Measurements from ENCODE around the gene HSD11B1. TPM values are rescaled to one million over a fixed set of nuclear protein-coding genes. Genes with fewer than 3 reads are reported as not detected.

HSD11B1 gene
- total RNA-seq, 6 experiments from 2014 or later: 281 to 749 (median 512) TPM

- WGBS (ENCODE audit: insufficient coverage, low coverage, low lambda C conversion rate, missing lambda C conversion rate): 6% methylated on average over 24 of the region's 34 CpGs
- peak; percentile 84 for TF ChIP-seq POLR2A (IDR thresholded peaks at IDR 0.05)
- no peak for TF ChIP-seq CTCF (IDR thresholded peaks at IDR 0.05)
- H3K4me3 ChIP-seq: peak overlapping the region; percentile 51 to 86 (median 75)
- intact Hi-C loops (cut with DNase I): no loop called here
- H3K27ac ChIP-seq: peak overlapping the region; percentile 25 to 81 (median 66)
- H3K27me3 ChIP-seq: no peaks in the 10 kb centered on the region
- ATAC-seq (peak; percentile 10 to 34 (median 26)), DNase-seq (peak in 1 of 3 donors; percentile 62)
- H3K9me3 ChIP-seq: no peaks in the 10 kb centered on the region
- H3K4me1 ChIP-seq: peaks cover 0 to 46% (median 20%) of the 10 kb centered on the region in 4 donors
- no peaks in the 10 kb centered on the region for H3K36me3 ChIP-seq
Observed at GRCh38 chr1:209675565-209676154, 29.0 kb upstream of the HSD11B1 start.

GRCh38 chr1:209678981-209679539, 25.6 kb upstream of the HSD11B1 start:
- ATAC-seq (no peak), DNase-seq (no peak)
- no peak overlapping the region for H3K27ac ChIP-seq
- H3K4me1 ChIP-seq: peaks cover 0 to 14% (median 4%) of the 10 kb centered on the region in 4 donors
- 30% methylated on average over 4 of the region's 4 CpGs for WGBS (ENCODE audit: insufficient coverage, low coverage, low lambda C conversion rate, missing lambda C conversion rate)
- H3K36me3 ChIP-seq: no peaks in the 10 kb centered on the region
- H3K4me3 ChIP-seq: no peak overlapping the region
- no peaks in the 10 kb centered on the region for H3K27me3 ChIP-seq
- intact Hi-C loops (cut with DNase I): no loop called here
- H3K9me3 ChIP-seq: no peaks in the 10 kb centered on the region
- TF ChIP-seq CTCF (IDR thresholded peaks at IDR 0.05) (no peak), POLR2A (IDR thresholded peaks at IDR 0.05) (no peak)

GRCh38 chr1:209685821-209686220, 18.8 kb upstream of the HSD11B1 start:
- intact Hi-C loops (cut with DNase I): loop anchor here (5.0 to 10.0 kb wide), 2 partner anchors 101 to 104 kb away; partner anchors contain the start of gene CAMK1G (in 2 of the 2)
- no peak for DNase-seq
- ATAC-seq: no peak
- 58% methylated on average over 4 of the region's 4 CpGs for WGBS (ENCODE audit: insufficient coverage, low coverage, low lambda C conversion rate, missing lambda C conversion rate)
- Histone ChIP-seq H3K4me1 (no peaks in the 10 kb centered on the region), H3K4me3 (no peak overlapping the region), H3K9me3 (no peaks in the 10 kb centered on the region), H3K36me3 (no peaks in the 10 kb centered on the region), H3K27me3 (no peaks in the 10 kb centered on the region), H3K27ac (no peak overlapping the region)
- TF ChIP-seq POLR2A (IDR thresholded peaks at IDR 0.05) (no peak), CTCF (IDR thresholded peaks at IDR 0.05) (no peak)

- no peaks in the 10 kb centered on the region for H3K4me1 ChIP-seq
- DNase-seq (no peak), ATAC-seq (no peak)
- no peak overlapping the region for H3K27ac ChIP-seq
- no peaks in the 10 kb centered on the region for H3K36me3 ChIP-seq
- no peaks in the 10 kb centered on the region for H3K9me3 ChIP-seq
- no peaks in the 10 kb centered on the region for H3K27me3 ChIP-seq
- no peak overlapping the region for H3K4me3 ChIP-seq
- WGBS (ENCODE audit: insufficient coverage, low coverage, low lambda C conversion rate, missing lambda C conversion rate): 67% methylated on average over 4 of the region's 4 CpGs
- intact Hi-C loops (cut with DNase I): loop anchor here (5.0 to 10.0 kb wide), 2 partner anchors 102 to 104 kb away; partner anchors contain the start of gene CAMK1G (in 2 of the 2)
- TF ChIP-seq POLR2A (IDR thresholded peaks at IDR 0.05) (no peak), CTCF (IDR thresholded peaks at IDR 0.05) (no peak)
Observed at GRCh38 chr1:209686322-209686721, 18.3 kb upstream of the HSD11B1 start.
